ENCODE results near the gene KCNN4.
"Not testable (repeated sequence)": the region's sequence is repeated elsewhere in the genome, so short reads cannot be mapped to it uniquely, and the experiment has no call there.

Gene KCNN4

GRCh38 chr19:43780706-43781525 is at the start of gene KCNN4:
KCNN4 (minus strand) TSS chr19:43780973; CDS start chr19:43780861, 112 bp downstream.
- DNase-seq (ENCODE audit: low read depth in 2 of 2), result peak in 1 of 2 donors; percentile 28

- DNase-seq (ENCODE audit: low read depth in 2 of 2), result peak; percentile 58 to 67
Observed at GRCh38 chr19:43826787-43827754, 46.3 kb upstream of the KCNN4 start, which contains the start of gene ZNF283. ZNF283 (plus strand) TSS chr19:43827321; CDS start chr19:43833505, 6,184 bp downstream.

GRCh38 chr19:43824572-43824971 is 43.8 kb upstream of the KCNN4 start:
- not testable (repeated sequence) for DNase-seq (ENCODE audit: low read depth in 2 of 2)

DNA sequence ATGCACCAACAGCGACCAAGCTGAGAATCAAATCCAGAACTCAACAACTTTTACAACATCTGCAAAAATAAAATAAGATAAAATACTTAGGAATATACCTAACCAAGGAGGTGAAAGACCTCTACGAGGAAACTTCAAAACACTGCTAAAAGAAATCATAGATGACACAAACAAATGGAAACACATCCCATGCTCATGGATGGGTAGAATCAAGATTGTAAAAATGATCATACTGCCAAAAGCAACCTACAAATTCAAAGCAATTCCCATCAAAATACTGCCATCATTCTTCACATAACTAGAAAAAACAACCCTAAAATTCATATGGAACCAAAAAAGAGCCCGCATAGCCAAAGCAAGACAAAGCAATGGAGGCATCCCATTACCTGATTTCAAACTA is 43.1 kb upstream of the KCNN4 start:
- not testable (repeated sequence) for DNase-seq (ENCODE audit: low read depth in 2 of 2)

- DNase-seq (ENCODE audit: low read depth in 2 of 2), result no peak
Observed at GRCh38 chr19:43820884-43821215, 40.1 kb upstream of the KCNN4 start.

GRCh38 chr19:43820098-43820883 is 39.5 kb upstream of the KCNN4 start:
- no peak for DNase-seq (ENCODE audit: low read depth in 2 of 2)

GRCh38 chr19:43818500-43818899 is 37.7 kb upstream of the KCNN4 start:
- no peak for DNase-seq (ENCODE audit: low read depth in 2 of 2)

GRCh38 chr19:43817454-43817853 is 36.7 kb upstream of the KCNN4 start:
- DNase-seq (ENCODE audit: low read depth in 2 of 2), result not testable (repeated sequence)

GRCh38 chr19:43814663-43815352 is 34.0 kb upstream of the KCNN4 start:
- DNase-seq (ENCODE audit: low read depth in 2 of 2), result no peak

GRCh38 chr19:43812688-43813087 is 31.9 kb upstream of the KCNN4 start:
- DNase-seq (ENCODE audit: low read depth in 2 of 2), result no peak

DNA sequence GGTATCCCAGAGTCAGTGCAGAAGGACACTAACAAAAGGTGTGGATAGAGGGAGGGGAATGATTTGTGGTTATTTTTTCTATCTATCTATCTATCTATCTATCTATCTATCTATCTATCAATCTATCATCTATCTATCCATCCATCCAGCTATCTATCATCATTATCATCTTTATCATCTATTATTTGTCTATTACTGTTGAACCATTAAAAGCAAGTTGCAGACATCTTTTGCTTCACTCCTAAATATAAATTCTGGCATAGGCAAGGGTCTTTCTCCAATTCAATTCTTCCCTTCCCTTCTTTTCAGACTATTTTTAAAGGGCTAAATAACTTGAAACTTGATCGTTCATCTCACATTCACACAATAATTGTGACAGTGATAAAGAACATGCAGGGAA is 31.5 kb upstream of the KCNN4 start:
- DNase-seq (ENCODE audit: low read depth in 2 of 2), result no peak

GRCh38 chr19:43811837-43812236 is 31.1 kb upstream of the KCNN4 start:
- DNase-seq (ENCODE audit: low read depth in 2 of 2), result no peak

GRCh38 chr19:43809762-43810696 is 29.3 kb upstream of the KCNN4 start:
- DNase-seq (ENCODE audit: low read depth in 2 of 2), result no peak

GRCh38 chr19:43807651-43808050 is 26.9 kb upstream of the KCNN4 start:
- DNase-seq (ENCODE audit: low read depth in 2 of 2), result no peak

DNA sequence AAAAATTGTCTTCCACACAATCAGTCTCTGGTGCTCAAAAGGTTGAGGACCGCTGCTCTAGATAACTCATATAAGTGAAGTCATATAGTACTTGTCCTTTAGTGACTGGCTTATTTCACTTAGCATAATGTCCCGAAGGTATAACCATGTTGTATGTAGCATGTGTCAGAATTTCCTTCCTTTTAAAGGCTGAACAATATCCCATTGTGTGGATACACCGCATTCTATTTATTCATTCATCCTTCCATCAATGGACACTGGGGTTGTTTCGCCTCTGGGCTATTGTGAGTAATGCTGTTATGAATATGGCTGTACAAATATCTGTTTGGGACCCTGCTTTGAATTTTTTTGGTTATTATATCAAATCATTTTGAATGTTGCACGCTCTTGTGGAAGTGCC is 26.1 kb upstream of the KCNN4 start:
- DNase-seq (ENCODE audit: low read depth in 2 of 2), result no peak

DNA sequence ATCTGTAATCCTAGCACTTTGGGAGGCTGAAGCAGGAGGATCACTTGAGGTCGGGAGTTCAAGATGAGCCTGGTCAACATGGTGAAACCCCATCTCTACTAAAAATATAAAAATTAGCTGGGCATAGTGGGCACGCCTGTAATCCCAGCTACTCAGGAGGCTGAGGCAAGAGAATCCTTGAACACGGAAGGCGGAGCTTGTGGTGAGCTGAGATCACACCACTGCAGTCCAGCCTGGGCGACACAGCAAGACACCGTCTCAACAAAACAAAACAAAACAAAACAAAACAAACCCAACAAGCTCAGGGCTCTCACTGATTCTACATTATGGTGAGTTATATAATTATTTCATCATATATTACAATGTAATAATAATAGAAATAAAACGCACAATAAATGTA is 25.6 kb upstream of the KCNN4 start:
- not testable (repeated sequence) for DNase-seq (ENCODE audit: low read depth in 2 of 2)

- DNase-seq (ENCODE audit: low read depth in 2 of 2), result no peak
Observed at GRCh38 chr19:43804432-43804831, 23.7 kb upstream of the KCNN4 start.

DNA sequence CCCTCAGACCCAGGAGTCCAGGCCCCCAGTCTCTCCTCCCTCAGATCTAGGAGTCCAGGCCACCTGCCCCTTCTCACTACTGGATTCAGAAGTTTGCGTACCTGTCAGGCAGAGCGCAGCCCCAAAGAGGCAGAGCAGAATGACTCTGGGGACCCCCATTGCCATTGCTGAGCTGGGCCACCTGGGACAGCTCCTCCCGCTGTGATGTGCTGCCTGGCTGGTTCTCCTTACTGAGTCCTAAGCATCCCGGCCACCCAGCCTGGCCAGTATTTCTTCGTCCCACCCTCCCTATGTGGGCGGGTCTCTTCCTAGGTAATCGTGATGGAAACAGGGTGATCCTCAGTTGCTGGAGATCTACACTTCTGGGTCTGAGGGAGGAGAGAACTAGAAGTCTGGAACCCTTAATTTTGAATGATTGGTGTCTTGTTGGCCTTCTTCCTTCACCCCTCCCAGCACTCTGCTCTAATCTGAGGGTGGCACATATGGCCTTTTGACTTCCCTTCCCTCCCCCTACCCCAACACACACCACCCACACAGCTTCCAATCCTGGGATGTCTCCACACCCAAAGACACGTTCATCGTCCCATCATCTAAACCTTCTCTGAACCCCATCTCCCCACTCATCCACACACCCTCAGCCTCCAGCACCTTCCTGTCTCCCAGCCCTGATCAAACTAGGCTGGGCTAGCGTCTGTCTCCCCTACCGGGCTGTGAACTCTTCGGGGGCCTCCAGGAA is 21.6 kb upstream of the KCNN4 start, which contains the start of gene LYPD5:
Gene LYPD5 (minus strand): TSS at position 232 of the 736 bp plus-strand sequence. CDS start 67 bp downstream, at position 165.
- DNase-seq (ENCODE audit: low read depth in 2 of 2), result no peak

GRCh38 chr19:43799502-43800142 is 18.8 kb upstream of the KCNN4 start:
- no peak for DNase-seq (ENCODE audit: low read depth in 2 of 2)

Measured in stimulated activated CD8-positive, alpha-beta memory T cell treated with anti-CD3 and anti-CD28 coated beads, Interleukin-2, amount 100 ng/mL, for 1 hour (primary cell).